Activated T-cell treated with anti-CD3 and anti-CD28 coated beads for 24 hours (primary cell): Measurements from ENCODE around the gene COL20A1.
"Not testable (repeated sequence)": the region's sequence is repeated elsewhere in the genome, so short reads cannot be mapped to it uniquely, and the experiment has no call there.

Source experiments
- DNase-seq: peaks from one replicate; pipeline ENCODE4 v3.0.0-alpha.2; 2020; ENCODE audit warnings: low read depth

The COL20A1 gene

GRCh38 chr20:63334356-63334755 lies 41.4 kb downstream of the COL20A1 start:
- DNase-seq: no peak

DNA sequence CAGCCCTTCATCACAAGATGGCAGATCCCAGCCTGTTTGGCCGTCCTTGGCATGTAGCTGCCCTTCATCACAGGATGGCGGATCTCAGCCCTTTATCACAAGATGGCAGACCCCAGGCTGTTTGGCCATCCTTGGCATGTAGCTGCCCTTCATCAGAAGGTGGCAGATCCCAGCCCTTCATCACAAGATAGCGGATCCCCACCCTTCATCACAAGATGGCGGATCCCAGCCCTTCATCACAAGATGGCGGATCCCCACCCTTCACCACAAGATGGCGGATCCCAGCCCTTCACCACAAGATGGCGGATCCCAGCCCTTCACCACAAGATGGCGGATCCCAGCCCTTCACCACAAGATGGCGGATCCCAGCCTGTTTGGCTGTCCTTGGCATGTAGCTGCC lies 42.1 kb downstream of the COL20A1 start:
- DNase-seq: not testable (repeated sequence)

DNA sequence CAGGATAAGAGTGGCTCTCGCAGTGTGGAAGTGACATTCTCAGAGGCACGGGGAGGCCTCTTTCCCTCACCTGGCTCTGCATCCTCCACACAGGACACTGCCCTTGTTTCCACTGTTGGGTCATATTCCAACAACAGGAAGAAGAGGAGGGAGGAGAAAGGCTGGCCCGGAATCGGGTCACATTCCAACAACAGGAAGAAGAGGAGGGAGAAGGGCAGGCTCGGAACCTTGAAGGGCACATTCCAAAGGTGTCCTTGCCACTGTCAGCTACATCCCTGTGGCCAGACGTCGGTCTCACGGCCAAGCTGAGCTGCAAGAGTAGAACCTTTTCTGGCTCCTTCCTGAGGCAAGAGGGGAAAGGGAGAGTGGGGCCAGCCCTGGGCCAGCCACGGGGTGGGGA lies 42.7 kb downstream of the COL20A1 start:
- no peak for DNase-seq

GRCh38 chr20:63336232-63336752 lies 43.3 kb downstream of the COL20A1 start:
- no peak for DNase-seq

DNA sequence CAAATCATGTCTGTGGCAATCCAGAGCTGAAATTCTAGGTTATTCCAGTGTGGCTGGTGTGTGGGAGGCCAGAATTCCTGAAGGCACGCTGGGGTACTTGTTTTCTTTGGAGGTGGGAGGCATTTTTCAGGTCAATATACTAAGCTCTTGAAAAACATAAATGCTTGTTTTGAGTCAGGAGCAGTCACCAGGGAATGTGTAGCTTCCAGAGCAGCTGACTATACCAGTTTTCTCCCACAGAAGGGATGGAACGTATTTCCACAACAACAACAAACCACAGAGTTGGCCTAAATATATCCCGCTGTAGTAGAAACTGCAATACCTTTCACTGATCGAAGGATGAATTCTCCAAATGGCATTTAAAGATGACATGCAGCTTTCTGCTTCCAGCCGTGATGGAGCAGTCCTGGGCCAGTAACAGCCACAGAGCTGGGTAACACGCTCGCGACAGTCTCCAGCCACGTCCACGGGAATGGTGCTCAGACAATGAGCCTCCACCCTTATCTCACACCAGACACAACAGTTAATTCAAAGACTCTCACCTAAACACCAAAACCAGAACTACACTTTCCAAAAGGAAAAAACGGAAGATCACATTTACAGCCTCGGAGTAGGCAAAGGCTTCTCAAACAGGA lies 44.9 kb downstream of the COL20A1 start:
- DNase-seq: no peak

DNA sequence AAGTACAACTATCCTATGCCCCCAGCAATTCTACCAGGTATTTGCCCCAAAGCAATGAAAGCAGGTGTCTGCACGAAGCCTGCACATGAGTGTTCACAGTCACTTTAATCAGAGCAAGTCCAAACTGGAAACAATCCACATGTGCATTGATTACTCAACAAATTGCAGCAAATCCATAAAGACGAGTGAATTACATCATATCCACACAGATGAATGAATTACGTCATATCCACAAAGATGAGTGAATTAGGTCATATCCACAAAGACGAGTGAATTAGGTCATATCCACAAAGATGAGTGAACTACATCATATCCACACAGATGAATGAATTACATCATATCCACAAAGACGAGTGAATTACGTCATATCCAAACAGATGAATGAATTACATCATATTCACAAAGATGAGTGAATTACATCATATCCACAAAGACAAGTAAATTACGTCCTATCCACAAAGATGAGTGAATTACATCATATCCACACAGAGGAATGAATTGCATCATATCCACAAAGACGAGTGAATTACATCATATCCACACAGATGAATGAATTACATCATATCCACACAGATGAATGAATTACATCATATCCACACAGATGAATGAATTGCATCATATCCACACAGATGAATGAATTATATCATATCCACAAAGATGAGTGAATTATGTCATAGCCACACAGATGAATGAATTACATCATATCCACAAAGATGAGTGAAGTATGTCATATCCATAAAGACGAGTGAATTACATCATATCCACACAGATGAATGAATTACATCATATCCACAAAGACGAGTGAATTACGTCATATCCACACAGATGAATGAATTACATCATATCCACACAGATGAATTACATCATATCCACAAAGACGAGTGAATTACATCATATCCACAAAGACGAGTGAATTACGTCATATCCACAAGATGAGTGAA lies 46.4 kb downstream of the COL20A1 start:
- not testable (repeated sequence) for DNase-seq

DNA sequence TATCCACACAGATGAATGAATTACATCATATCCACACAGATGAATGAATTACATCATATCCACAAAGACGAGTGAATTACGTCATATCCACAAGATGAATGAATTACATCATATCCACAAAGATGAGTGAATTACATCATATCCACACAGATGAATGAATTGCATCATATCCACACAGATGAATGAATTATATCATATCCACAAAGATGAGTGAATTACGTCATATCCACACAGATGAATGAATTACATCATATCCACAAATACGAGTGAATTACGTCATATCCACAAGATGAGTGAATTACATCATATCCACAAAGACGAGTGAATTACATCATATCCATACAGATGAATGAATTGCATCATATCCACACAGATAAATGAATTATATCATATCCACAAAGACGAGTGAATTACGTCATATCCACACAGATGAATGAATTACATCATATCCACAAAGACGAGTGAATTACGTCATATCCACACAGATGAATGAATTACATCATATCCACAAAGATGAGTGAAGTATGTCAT lies 47.2 kb downstream of the COL20A1 start:
- DNase-seq: not testable (repeated sequence)

DNA sequence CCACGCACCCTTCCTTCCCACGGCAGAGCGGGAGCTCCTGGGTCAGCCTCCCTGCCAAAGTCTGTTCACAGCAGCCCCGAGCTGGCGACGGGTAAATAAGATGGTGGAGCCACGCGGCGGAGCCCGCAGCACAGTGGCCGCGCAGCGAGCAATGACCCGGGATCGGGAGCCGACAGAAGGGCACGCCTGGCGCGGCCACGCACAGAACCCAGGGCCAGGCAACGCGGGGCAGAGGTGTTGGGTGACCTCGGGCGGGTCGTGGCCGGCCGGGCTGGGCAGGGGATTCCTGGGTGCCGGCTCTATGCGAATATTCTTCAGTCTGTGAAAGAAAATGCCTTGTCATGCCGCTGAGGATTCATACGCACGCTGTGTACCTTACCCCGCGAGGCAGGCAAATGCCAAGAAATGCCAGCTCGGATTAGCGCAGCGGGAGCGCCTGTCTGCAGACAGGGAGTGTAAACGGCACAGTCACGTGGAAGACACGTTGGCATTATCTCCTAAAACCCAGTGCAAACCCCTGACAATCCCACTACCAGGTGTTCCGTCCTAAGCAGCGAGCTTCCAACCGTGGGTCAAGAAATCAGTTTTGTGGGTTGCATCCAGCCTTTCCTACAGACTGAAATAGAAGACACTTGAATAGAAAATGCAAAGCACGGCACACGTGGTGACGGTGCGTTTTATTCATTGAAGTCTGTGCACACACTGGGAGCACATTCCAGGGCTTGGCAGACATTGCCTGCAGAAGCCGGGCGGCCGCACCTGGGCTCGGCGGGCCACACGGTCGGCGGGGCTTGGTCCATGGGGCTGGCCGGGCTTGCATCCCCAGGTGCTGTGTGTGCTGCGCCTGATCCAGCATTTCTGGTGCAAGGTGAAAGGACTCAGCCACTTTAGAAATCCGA lies 49.8 kb downstream of the COL20A1 start:
- DNase-seq: no peak

DNA sequence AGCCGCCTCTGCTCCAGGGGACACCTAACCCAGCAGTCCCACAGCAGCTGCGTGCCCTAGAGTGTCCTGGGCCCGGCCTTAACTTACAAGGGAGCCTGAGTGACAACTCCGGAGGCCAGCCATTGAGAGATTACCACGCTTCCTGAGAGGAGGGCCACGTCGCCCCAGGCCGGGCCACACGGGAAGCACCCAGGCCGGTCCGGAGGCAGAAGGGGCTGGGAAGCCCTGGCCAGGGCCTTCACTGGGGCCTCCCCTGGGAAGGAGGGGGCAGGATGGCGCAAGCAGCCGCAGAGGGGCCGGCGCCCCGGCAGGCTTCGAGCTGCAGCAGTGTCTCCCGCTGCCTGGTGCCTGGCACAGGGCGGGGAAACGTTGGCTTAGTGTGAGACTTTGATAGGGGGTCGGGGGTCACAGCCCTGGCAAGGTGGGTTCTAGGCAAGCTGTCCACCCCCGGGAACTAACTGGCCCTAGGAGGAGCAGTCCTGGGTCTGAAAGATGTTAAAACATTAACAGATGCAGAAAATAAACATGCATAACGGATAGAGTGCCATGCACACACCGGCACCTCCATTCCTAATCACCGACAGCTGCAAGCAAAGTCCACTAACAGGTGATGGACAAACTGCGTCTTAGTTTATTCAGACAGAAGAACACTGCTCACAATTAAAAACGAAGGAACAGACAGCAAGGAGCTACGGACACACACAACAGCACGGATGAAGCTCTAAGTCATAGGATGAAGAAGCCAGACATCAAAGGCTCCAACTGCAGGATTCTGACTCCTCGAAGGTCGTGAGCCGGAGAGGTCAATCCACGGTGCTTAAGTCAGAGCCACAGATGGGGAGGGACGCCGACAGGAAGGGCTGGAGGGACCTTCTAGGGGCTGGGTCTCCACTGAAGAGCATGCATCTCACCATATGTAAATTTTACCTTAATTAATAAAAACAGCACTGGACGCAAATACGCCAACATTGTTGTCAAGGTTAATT lies 50.8 kb downstream of the COL20A1 start:
- DNase-seq: no peak

DNA sequence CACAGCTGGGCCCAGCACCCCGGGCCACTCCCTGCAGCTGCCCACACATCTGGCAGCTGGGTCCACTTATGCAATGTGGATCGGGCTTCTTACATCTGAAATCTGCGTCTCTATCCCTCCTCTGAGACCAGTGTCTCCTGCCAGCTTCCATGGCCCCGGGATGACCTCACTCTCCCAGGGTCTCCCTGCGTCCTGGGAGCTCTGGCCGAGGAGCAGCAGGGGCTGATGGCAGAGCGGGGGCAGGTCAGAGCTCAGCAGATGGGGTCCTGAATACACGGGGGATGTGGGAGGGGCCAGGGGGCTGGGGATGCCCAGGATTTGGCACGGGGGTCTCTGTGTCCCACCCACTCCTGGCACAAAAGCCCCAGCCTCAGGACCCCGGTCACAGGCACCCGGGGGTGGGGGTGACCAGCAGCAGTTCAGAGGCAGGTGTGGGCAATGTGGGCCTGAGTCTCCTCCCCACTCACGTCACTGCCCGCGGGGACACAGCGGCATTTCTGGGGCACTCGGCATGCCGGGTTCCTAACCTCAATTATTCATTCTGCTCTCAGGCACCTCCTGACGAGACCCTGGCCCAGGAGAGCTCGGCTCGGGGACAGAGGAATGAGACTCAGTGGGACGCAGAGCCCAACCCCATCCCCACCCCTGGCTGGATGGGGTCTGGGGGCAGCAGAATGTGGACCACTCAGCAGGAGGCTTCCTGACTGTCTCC lies 51.8 kb downstream of the COL20A1 start:
- no peak for DNase-seq

DNA sequence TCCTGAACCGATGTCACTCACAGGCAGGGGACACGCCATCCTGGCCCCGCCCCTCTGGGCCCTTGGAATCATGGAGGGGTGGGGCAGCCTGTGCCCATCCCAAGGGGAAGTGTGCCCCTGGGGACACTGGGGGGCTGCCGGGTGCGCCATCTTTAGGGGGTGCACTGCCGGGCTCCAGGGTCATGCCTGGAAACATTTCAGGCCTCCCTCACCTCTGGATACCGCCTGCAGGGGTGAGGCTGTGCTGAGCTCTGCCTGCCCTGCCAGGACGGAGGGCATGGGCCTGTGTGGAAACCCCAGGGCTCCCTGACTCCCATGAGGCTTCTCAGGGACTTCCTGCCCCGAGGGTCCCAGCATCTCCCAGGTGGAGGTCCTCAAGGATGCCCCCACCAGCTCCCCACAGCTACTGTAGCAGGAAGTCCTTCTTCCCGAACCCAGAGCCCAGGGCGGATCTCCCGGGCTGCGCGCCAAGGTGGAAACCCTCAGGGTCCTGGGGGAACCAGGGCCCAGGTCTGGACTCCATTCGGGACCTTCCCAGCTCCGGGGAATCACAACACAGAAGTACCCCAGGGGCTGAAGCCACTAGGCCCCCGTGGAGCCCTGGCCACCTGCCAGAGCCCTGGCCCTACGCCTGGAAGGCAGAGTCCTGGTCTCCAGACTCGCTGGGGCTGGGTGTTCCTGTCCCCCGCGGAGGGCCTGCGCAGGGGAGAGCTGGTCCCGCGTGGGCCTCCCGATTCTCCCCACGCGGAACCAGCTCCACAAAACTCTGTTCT lies 52.5 kb downstream of the COL20A1 start:
- DNase-seq: no peak

GRCh38 chr20:63346131-63347080 lies 53.4 kb downstream of the COL20A1 start:
- DNase-seq: no peak

DNA sequence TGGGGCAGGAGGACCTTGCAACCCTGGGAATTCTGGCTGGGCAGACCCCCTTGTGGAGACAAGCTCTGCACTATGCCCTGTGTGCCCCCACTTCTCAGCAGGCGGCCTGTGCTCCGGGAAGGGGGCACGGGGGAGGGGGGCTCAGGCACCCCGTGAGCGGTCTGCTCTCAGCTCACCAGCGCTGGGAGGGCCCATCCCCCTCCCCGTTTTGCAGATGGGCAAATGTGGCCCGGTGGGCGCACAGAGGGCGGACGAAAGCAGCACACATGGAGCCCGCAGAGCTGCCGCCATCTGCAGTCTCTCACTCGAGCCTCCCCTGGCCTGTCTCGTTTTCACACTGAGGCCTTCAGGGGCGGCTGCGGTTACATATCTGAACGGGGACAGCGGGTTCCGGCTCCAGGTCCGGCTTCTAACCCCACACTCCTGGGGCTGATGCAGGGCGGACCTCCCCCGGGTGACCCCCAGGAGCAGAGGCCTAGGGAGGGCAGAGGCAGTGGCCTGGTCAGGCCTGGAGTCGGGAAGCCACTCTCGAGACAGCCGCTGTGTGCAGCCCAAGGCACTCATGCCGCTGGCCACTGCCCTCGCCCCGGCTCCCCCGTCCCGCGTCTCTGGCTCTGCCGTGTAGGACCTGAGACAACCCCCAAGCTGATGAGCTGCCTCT lies 54.2 kb downstream of the COL20A1 start:
- DNase-seq: no peak

GRCh38 chr20:63347950-63348827 lies 55.2 kb downstream of the COL20A1 start:
- DNase-seq: no peak

GRCh38 chr20:63348828-63349515 lies 56.0 kb downstream of the COL20A1 start:
- no peak for DNase-seq

- no peak for DNase-seq
Observed at GRCh38 chr20:63349516-63349895, 56.5 kb downstream of the COL20A1 start.
